Mesendoderm (in vitro differentiated cells): ENCODE measurements around the gene CXCL12.
A peak's percentile ranks its signal among the peaks of the same experiment; 100 is the strongest.

ENCODE experiments used
- DNase-seq: peaks from one replicate; pipeline ENCODE4 v3.0.0; 2013
- H2AK5ac ChIP-seq: 2 replicates; pipeline ENCODE4 v1.6.1; 2013; ENCODE audit warnings: low read length, inconsistent platforms
- H2BK120ac ChIP-seq: 2 replicates; pipeline ENCODE4 v1.6.1; 2013; ENCODE audit warnings: low read depth, mild to moderate bottlenecking, low read length, moderate library complexity, mixed read lengths
- H2BK15ac ChIP-seq: replicated peaks from 2 replicates; pipeline ENCODE4 v1.6.1; 2013; ENCODE audit warnings: low read depth, mild to moderate bottlenecking, moderate library complexity
- H2BK5ac ChIP-seq: 2 replicates; pipeline ENCODE4 v1.6.1; 2013; ENCODE audit warnings: low read length, inconsistent platforms
- H3K18ac ChIP-seq: 2 replicates; pipeline ENCODE4 v1.6.1; 2013; ENCODE audit warnings: mild to moderate bottlenecking, low read length, mixed read lengths
- H3K23ac ChIP-seq: one replicate; pipeline ENCODE4 v1.6.1; 2013; ENCODE audit warnings: low read length
- H3K27ac ChIP-seq: 2 replicates; pipeline ENCODE4 v1.5.1; 2013; ENCODE audit warnings: low read depth, mild to moderate bottlenecking, inconsistent platforms, low read length, moderate library complexity
- H3K27me3 ChIP-seq: 2 replicates; pipeline ENCODE4 v1.6.1; 2013; ENCODE audit warnings: low read length, control low read depth, mild to moderate bottlenecking, inconsistent platforms; ENCODE audit not compliant: insufficient read depth, poor library complexity
- H3K36me3 ChIP-seq: 2 replicates; pipeline ENCODE4 v1.6.1; 2013; ENCODE audit warnings: low read length, inconsistent platforms; ENCODE audit not compliant: control insufficient read depth, insufficient read depth
- H3K4ac ChIP-seq: one replicate; pipeline ENCODE4 v1.6.1; 2013; ENCODE audit warnings: low read depth, mild to moderate bottlenecking, low read length, moderate library complexity
- H3K4me1 ChIP-seq: 2 replicates; pipeline ENCODE4 v1.6.1; 2013; ENCODE audit warnings: low read depth, low read length, inconsistent platforms; ENCODE audit not compliant: control insufficient read depth
- H3K4me2 ChIP-seq: 2 replicates; pipeline ENCODE4 v1.6.1; 2013; ENCODE audit warnings: low read length
- H3K4me3 ChIP-seq: 2 replicates; pipeline ENCODE4 v1.5.1; 2013; ENCODE audit warnings: mild to moderate bottlenecking, low read length
- H3K56ac ChIP-seq: one replicate; pipeline ENCODE4 v1.6.1; 2013; ENCODE audit warnings: low read length
- H3K79me1 ChIP-seq: 2 replicates; pipeline ENCODE4 v1.6.1; 2013; ENCODE audit warnings: low read length, inconsistent platforms
- H3K79me2 ChIP-seq: 2 replicates; pipeline ENCODE4 v1.6.1; 2013; ENCODE audit warnings: mild to moderate bottlenecking, low read length; ENCODE audit not compliant: control insufficient read depth, insufficient read depth
- H3K9ac ChIP-seq: 2 replicates; pipeline ENCODE4 v1.6.1; 2013; ENCODE audit warnings: low read length, inconsistent platforms
- H4K5ac ChIP-seq: one replicate; pipeline ENCODE4 v1.6.1; 2013; ENCODE audit warnings: low read length
- H4K8ac ChIP-seq: one replicate; pipeline ENCODE4 v1.6.1; 2013; ENCODE audit warnings: low read depth, mild to moderate bottlenecking, control low read depth, low read length, moderate library complexity
- WGBS: extraction: QIAGEN DNeasy Blood & Tissue Kit; methylation state at CpG from one replicate; pipeline ENCODE4 v1.1.7; 2013; ENCODE audit warnings: low lambda C conversion rate, missing lambda C conversion rate; ENCODE audit not compliant: insufficient coverage; ENCODE audit errors: extremely low coverage; 5-methylcytosine and 5-hydroxymethylcytosine counted together

CXCL12 gene

DNA sequence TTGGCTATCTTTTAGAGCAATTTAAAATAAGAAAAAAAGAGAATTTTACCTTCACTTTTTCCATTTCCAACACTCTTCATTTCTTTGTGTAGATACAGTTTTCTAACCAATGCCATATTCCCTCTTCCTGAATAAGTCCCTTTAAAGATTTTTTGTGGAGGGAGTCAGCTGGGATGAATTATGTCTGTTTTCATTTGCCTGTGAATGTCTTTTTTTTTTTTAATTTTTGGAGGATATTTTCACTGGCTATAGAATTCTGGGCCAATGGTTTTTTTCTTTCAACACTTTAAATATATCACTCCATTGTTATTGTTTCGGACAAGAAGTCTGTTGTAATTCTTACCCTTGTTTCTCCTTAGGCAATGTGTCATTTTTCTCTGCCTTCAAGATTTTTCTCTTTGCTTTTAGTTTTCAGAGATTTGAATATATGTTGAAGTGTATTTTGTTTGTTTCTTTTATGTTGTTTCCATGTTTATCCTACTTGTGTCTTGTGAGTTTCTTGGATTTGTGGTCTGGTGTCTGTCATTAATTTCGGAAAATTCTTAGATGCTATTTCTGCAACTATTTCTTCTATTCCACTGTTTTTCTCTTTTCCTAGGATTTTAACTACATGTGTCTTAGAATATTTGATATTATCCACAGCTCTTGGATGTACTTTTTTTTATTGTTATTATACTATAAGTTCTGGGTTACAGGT, 20.0 kb upstream of the CXCL12 start:
- Histone ChIP-seq H2AK5ac (no peak overlapping the region), H3K4me3 (no peak overlapping the region), H3K56ac (no peak overlapping the region), H3K79me1 (no peaks in the 10 kb centered on the region), H3K4me2 (no peak overlapping the region), H2BK120ac (no peak overlapping the region), H3K4me1 (peaks cover 4% of the 10 kb centered on the region), H3K36me3 (no peaks in the 10 kb centered on the region), H3K9ac (no peak overlapping the region), H2BK15ac (no peak overlapping the region), H2BK5ac (no peak overlapping the region), H3K23ac (no peak overlapping the region), H3K4ac (no peak overlapping the region), H4K5ac (no peak overlapping the region), H3K18ac (no peak overlapping the region), H4K8ac (no peak overlapping the region), H3K27me3 (no peaks in the 10 kb centered on the region), H3K79me2 (no peaks in the 10 kb centered on the region), H3K27ac (no peak overlapping the region)
- no CpG with 5 or more reads among the region's 2 CpGs for WGBS
- DNase-seq, result no peak

GRCh38 chr10:44402465-44403195, 17.7 kb upstream of the CXCL12 start:
- no peak overlapping the region for H3K56ac ChIP-seq
- H3K4me3 ChIP-seq, result no peak overlapping the region
- H3K79me2 ChIP-seq, result no peaks in the 10 kb centered on the region
- no peak overlapping the region for H2BK120ac ChIP-seq
- no peaks in the 10 kb centered on the region for H3K27me3 ChIP-seq
- WGBS, result no CpG with 5 or more reads among the region's 6 CpGs
- H2BK15ac ChIP-seq, result no peak overlapping the region
- DNase-seq, result no peak
- no peak overlapping the region for H4K5ac ChIP-seq
- no peak overlapping the region for H3K18ac ChIP-seq
- H3K79me1 ChIP-seq, result no peaks in the 10 kb centered on the region
- no peaks in the 10 kb centered on the region for H3K36me3 ChIP-seq
- H3K9ac ChIP-seq, result no peak overlapping the region
- H3K4me1 ChIP-seq, result peaks cover 12% of the 10 kb centered on the region
- no peak overlapping the region for H2AK5ac ChIP-seq
- no peak overlapping the region for H2BK5ac ChIP-seq
- H3K4me2 ChIP-seq, result no peak overlapping the region
- H4K8ac ChIP-seq, result no peak overlapping the region
- no peak overlapping the region for H3K23ac ChIP-seq
- no peak overlapping the region for H3K27ac ChIP-seq
- peak overlapping the region; percentile 65 for H3K4ac ChIP-seq

DNA sequence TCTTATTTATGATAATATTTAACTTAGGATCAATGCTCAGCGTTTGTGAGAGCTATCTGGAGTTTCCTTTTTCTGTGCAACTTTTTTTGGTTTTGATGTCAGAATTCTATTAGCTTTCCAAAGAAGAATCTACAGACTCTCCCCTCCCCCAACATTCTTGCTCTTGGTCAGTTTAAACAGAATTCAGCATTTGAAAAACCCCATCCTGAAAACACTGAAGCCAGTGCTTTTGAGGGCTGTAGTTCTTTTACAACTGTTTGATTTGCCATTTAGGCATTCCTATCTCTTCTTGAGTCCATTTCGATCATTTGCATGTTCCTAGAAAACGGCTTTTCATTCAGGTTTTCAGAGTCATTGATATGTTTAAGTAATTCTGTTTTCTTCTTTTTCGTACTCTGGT, 15.6 kb upstream of the CXCL12 start:
- no peak overlapping the region for H3K4me3 ChIP-seq
- no peak overlapping the region for H2BK120ac ChIP-seq
- no peaks in the 10 kb centered on the region for H3K79me2 ChIP-seq
- peaks cover 15% of the 10 kb centered on the region for H3K4me1 ChIP-seq
- no peak overlapping the region for H3K27ac ChIP-seq
- H3K23ac ChIP-seq, result no peak overlapping the region
- H2BK5ac ChIP-seq, result no peak overlapping the region
- H4K5ac ChIP-seq, result no peak overlapping the region
- no peaks in the 10 kb centered on the region for H3K79me1 ChIP-seq
- no peak overlapping the region for H2BK15ac ChIP-seq
- no peak for DNase-seq
- no CpG with 5 or more reads among the region's 4 CpGs for WGBS
- H3K18ac ChIP-seq, result no peak overlapping the region
- H3K36me3 ChIP-seq, result no peaks in the 10 kb centered on the region
- no peak overlapping the region for H3K4me2 ChIP-seq
- H4K8ac ChIP-seq, result no peak overlapping the region
- H3K27me3 ChIP-seq, result no peaks in the 10 kb centered on the region
- H3K56ac ChIP-seq, result no peak overlapping the region
- no peak overlapping the region for H3K9ac ChIP-seq
- no peak overlapping the region for H3K4ac ChIP-seq
- H2AK5ac ChIP-seq, result no peak overlapping the region

- no peak overlapping the region for H3K4me2 ChIP-seq
- H3K79me2 ChIP-seq, result no peaks in the 10 kb centered on the region
- no peak overlapping the region for H2AK5ac ChIP-seq
- no peak overlapping the region for H4K8ac ChIP-seq
- no peak overlapping the region for H3K4me3 ChIP-seq
- no peak overlapping the region for H2BK15ac ChIP-seq
- no peaks in the 10 kb centered on the region for H3K27me3 ChIP-seq
- H3K9ac ChIP-seq, result no peak overlapping the region
- no peaks in the 10 kb centered on the region for H3K36me3 ChIP-seq
- no peak overlapping the region for H4K5ac ChIP-seq
- H3K18ac ChIP-seq, result peak overlapping the region; percentile 62
- H2BK120ac ChIP-seq, result no peak overlapping the region
- H3K4ac ChIP-seq, result no peak overlapping the region
- no peak overlapping the region for H3K27ac ChIP-seq
- no CpG with 5 or more reads among the region's 6 CpGs for WGBS
- H3K23ac ChIP-seq, result no peak overlapping the region
- no peak for DNase-seq
- H3K56ac ChIP-seq, result no peak overlapping the region
- H3K4me1 ChIP-seq, result peaks cover 15% of the 10 kb centered on the region
- no peaks in the 10 kb centered on the region for H3K79me1 ChIP-seq
- H2BK5ac ChIP-seq, result peak overlapping the region; percentile 20
Measured at GRCh38 chr10:44399659-44400451, 15.0 kb upstream of the CXCL12 start.

DNA sequence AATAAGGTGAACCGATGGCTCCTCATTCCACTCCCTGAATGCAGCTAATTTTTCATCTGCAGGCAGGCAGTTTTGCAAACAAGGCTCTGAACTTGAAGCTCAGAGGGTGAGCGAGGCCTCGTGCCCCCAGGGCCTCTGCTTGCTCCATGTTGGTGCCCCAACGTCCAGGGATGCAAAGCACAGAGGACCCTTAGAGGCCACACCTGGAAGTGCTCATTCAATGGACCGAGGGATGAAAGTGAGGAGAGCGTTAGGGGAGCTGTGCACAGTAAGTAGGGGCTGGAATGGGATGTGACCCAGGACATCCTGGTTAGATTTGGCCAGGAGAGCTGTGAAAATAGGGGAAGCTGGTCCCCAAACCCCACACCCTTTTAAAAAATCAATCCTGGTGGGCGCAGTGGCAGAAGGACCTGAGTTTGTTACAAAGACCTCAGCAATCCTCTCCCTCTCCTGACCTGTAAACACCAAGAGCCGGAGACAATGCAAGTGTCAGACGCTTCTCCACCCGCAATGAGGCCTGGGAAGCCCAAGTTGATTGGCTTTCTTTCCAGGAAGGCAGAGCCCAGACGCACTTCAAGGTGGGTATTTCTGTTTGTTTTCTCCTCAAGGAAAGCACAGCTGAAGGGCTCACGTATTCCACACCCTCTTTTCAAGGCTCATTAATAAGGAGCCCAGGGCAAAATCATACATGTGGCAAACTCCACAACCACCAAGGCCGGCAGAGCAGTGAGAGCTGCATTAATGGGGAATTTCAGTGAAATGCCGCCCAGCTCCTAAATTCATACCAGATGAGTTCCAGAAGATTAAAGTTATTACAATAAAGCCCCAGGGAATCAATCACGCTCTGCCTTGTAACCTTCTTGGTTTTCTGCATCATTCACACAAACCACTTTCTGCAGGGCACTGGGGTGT, 14.1 kb upstream of the CXCL12 start:
- no peaks in the 10 kb centered on the region for H3K27me3 ChIP-seq
- H3K56ac ChIP-seq, result no peak overlapping the region
- no peaks in the 10 kb centered on the region for H3K36me3 ChIP-seq
- no peak overlapping the region for H3K4ac ChIP-seq
- no peak overlapping the region for H2BK120ac ChIP-seq
- no peak overlapping the region for H4K5ac ChIP-seq
- H2BK5ac ChIP-seq, result peak overlapping the region; percentile 20
- no peak overlapping the region for H3K4me3 ChIP-seq
- H3K9ac ChIP-seq, result no peak overlapping the region
- H2AK5ac ChIP-seq, result no peak overlapping the region
- H3K27ac ChIP-seq, result no peak overlapping the region
- H4K8ac ChIP-seq, result no peak overlapping the region
- H2BK15ac ChIP-seq, result no peak overlapping the region
- H3K4me1 ChIP-seq, result peaks cover 15% of the 10 kb centered on the region
- H3K18ac ChIP-seq, result peak overlapping the region; percentile 62
- no peak overlapping the region for H3K4me2 ChIP-seq
- H3K79me1 ChIP-seq, result no peaks in the 10 kb centered on the region
- peak; percentile 73 for DNase-seq
- no CpG with 5 or more reads among the region's 15 CpGs for WGBS
- no peaks in the 10 kb centered on the region for H3K79me2 ChIP-seq
- H3K23ac ChIP-seq, result no peak overlapping the region
